ENCODE measurements around the gene IZUMO1R.
"Not testable (repeated sequence)": the region's sequence is repeated elsewhere in the genome, so short reads cannot be mapped to it uniquely, and the experiment has no call there.

The IZUMO1R gene

DNA sequence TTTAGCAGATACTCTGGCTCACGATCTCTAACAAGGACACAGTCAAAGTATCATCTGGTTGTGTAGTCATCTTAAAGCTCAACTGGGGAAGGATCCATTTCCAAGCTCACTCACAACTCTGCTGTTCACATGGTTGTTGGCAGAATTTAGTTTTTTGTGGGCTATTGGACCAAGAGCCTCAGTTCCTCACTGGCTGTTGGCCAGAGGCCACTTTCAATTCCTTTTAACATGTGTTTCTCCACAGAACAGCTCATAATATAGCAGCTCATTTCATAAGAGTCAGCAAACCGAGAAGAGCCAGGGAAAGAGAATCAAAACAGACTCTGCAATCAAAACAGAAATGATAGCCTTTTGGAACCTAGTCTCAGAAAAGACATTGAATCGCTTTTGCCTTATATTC, 22.6 kb downstream of the IZUMO1R start:
- no peak for DNase-seq (ENCODE audit: low read depth)

DNA sequence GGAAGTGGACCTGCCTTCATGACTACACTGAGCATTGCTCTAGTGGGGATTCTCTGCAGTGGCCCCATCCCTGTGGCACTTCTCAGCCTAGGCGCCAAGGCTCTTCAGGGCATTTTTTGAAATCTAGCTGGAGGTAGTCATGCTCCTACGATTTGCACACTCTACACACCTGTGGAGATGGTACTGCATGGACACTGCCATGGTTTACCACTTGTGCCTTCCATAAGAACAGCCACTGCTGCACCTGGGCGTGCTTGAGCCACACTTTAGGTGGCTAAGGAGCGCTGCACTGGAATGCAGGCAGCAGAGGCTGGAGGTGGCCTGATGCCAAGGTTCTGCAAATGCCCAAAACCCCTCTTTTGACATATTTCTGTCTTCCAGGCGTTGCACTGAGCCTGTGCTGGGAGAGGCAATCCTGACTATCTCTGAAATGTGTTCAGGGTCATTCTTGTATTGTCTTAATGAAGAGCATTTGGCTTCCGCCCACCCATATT, 24.3 kb downstream of the IZUMO1R start:
- DNase-seq (ENCODE audit: low read depth), result no peak

DNA sequence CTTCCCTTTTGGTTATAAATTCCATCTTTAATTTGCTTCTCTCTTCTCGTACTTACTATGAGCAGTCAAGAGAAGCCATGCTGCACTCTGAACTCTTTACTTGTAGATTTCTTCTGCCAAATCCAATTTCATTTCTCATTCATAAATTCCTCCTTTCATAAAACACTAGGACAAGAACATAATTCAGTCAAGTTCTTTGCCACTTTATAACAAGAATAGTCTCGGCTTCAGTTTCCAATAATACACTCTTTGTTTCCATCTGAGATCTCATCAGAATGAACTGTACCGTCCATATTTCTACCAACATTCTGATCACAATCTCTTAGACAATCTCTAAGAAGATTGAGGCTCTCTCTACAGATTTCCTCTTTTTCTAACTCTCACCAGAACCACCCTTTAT, 25.1 kb downstream of the IZUMO1R start:
- DNase-seq (ENCODE audit: low read depth), result no peak

DNA sequence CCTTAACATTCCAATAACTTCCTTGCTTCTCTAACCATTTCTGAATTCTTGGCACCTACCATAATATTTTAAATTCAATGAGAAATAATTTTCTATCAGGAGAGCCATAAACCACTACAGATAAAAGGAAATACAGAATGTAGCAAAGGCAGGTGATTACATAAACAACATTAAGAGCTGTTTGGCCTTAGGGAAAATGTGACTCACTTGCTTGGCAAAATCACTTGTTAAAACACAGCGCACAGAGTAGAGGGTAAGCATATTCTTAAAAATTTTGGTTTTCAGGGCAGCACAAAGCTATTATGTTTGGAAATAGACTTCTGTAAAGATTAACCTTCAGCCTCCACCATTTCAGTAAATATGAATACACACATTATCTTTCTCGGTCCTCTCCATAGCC, 26.4 kb downstream of the IZUMO1R start:
- no peak for DNase-seq (ENCODE audit: low read depth)

- DNase-seq (ENCODE audit: low read depth), result no peak
These were observed 28.4 kb downstream of the IZUMO1R start for GRCh38 chr11:94332814-94333213.

- no peak for DNase-seq (ENCODE audit: low read depth)
These were observed 31.7 kb downstream of the IZUMO1R start for GRCh38 chr11:94336033-94336432.

DNA sequence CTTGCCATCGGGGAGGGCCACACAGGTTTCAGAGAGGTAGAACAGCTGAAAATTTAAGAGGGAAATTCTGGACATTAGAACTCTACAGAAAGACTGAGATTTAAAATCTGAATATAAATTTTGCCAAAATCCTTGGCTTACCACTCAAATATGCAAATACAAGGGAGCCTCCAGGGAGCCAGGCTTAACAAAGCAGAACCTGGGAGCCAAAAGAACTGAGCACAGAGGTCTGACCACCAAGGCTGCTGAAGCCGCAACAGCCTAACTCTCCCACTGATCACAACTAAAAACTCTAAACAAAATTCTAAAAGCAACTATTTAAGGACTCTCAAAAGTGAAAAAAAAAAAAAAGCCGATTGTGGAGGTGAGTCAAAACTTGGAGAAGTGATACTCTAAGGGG, 34.3 kb downstream of the IZUMO1R start:
- DNase-seq (ENCODE audit: low read depth), result no peak

DNA sequence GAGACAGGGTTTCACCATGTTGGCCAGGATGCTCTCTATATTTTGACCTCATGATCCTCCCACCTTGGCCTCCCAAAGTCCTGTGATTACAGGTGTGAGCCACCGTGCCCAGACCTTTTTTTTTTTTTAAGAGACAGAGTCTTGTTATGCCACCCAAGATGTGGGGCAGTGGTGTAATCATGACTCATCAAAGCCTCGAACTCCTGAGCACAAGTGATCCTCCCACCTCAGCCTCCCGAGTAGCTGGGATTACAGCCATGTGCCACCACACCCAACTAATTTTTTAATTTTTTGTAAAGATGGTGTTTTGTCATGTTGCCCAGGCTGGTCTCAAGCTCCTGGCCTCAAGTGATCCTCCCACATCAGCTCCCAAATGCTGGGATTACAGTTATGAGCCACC, 37.9 kb downstream of the IZUMO1R start:
- DNase-seq (ENCODE audit: low read depth), result no peak

DNA sequence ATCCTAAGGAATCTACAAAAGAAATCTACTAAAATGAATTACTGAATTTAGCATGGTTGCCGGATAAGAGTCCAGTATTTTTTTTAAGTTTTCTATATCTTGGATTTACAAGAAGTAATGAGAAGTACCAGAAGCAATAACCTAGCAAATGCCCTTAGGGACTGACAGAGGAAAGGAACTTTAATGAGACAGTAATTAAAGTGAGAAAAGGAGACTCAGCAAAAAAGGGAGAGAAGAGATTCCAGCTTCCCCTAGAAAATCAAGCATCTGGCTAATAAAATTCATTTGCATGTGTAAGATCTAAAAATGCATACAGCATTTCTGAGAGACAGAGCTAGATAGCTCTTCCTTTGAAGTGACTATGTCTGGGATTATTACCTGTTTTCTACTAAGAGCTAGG, 39.1 kb downstream of the IZUMO1R start:
- no peak for DNase-seq (ENCODE audit: low read depth)

DNA sequence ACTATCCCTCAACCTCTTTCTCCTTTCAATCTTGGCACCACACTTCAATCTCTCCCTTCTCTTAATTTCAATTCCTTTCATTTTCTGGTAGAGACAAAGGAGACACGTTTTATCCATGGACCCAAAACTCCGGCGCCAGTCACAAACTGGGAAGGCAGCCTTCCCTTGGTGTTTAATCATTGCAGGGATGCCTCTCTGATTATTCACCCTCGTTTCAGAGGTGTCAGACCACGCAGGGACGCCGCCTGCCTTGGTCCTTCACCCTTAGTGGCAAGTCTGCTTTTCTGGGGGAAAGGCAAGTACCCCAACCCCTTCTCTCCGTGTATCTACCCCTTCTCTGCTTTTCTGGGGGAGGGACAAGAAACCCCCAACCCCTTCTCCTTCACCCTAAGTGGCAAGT, 41.9 kb downstream of the IZUMO1R start:
- DNase-seq (ENCODE audit: low read depth), result not testable (repeated sequence)

DNA sequence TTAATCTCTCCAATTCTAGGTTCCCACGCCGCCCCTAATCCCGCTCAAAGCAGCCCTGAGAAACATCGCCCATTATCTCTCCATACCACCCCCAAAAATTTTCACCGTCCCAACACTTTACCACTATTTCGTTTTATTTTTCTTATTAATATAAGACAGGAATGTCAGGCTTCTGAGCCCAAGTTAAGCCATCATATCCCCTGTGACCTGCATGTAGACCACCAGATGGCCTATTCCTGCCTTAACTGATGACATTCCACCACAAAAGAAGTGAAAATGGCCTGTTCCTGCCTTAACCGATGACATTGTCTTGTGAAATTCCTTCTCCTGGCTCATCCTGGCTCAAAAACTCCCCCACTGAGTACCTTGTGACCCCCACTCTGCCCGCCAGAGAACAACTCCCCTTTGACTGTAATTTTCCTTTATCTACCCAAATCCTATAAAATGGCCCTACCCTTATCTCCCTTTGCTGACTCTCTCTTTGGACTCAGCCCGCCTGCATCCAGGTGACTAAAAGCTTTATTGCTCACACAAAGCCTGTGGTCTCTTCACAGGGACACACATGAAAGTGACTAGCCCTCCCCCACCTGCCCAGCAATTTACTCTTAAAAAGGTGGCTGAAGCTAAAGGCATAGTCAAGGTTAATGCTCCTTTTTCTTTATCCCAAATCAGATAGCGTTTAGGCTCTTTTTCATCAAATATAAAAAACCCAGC, 46.6 kb downstream of the IZUMO1R start:
- DNase-seq (ENCODE audit: low read depth), result not testable (repeated sequence)

All from activated T-cell treated with anti-CD3 and anti-CD28 coated beads for 1 hour (primary cell).